Stimulated activated CD4-positive, alpha-beta T cell treated with anti-CD3 and anti-CD28 coated beads, Interleukin-12 subunit alpha, Interleukin-12 subunit beta, amount 100 ng/mL, for 4 hours (primary cell): ENCODE measurements around the gene RBPJ.
"Not testable (repeated sequence)": the region's sequence is repeated elsewhere in the genome, so short reads cannot be mapped to it uniquely, and the experiment has no call there.

ENCODE experiments used
- DNase-seq: peaks from one replicate; pipeline ENCODE4 v3.0.0-alpha.2; 2020

Gene RBPJ

DNA sequence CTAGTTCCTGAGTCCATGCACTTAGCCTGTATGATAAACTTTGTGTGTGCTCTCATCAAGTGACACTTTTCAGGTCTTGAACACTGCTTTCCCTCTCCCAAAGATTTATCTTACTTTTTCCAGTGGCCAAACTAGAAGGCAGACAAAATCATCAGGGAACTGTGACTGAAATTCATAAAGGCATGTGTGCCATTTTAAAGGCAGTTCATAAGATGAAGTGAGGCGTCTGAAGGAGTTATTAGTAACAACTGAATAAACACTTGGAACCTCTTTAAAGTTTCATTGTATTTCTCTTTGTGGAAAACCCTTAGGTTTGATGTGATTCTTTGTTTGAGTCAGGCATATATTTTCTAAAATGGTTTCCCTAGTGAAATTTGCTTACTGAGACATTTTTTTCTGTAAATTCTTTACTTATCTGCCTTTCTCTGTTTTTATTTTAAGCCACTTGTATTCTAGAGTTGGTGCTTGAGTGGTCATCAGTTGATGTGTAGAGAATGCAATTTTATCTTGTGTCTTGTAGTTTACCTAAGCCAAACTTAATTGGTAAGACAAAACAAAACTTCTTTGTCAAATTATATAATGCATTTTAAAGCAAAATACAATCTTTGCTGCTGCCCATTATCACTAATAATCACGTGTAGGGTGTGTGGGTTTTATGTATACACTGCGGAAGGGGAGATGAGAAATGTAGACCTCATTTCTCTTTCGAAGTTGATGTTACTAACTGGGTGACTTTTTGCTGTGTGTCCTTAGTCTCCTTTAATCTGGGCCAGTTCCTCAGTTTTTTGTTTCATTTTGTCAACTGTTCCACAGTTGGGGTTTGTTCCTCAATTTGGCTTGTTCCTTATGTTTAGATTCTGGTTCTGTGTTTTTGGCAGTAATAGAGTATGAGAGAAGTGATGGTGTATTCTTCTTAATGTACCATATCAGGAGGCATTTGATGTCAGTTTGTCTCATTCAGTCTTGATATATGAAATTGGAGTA lies 56.8 kb downstream of the RBPJ start:
- no peak for DNase-seq

- no peak for DNase-seq
Measured at GRCh38 chr4:26379837-26380236, 59.0 kb downstream of the RBPJ start.

DNA sequence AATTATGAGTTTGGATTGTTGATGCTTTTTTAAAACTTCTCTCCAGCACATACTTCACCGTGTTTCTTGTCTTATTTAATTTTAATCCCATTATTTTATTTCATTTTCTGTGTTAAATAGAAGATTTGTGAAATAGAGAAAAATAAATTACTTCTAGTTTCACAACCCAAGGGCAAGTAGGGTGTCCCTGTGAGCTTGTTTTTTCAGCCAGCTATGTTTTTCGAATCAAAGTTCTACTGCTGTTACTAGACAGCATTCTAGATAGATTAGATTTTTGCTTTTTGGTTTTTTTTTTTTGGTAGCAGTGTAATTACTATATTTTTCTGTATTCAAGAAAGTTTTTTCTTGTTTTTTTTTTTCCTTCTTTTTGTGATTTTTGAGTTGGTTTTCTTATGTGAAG lies 59.9 kb downstream of the RBPJ start:
- DNase-seq = no peak

- no peak for DNase-seq
Measured at GRCh38 chr4:26384380-26385057, 63.7 kb downstream of the RBPJ start.

DNA sequence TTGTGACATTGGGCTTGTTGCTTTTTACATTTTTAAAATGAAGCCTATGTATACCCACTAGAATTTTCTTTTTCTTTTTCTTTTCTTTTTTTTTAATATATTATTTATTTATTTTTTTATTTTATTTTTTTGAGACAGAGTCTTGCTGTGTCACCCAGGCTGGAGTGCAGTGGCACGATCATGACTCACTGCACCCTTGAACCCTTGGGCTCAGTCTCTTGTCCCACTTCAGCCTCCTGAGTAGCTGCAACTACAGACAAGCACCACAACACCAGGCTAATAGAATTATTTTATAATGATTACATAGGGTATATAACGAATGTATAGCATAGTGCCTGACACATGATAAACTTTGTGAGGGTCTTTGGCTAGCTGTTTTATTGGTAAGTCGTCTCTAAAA lies 64.9 kb downstream of the RBPJ start:
- DNase-seq = no peak

DNA sequence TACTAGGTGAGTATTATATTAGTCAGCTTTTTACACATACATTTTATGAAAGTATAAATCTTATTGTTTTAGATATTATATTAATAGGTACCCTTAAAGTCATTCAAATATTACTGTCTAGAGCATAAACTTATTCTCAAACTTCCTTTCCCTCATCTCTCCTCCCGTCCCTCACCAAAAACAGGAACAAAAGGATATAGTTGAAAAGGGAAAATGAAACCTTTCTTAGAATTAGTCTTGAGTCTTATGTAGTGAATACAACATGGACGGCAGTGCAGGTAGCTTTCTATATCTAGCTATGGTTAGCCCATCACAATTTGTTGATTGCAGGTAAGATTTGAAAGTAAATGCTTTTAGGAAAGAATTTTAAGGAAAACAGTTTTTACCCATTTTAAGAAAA lies 65.6 kb downstream of the RBPJ start:
- no peak for DNase-seq

- DNase-seq = no peak
Measured at GRCh38 chr4:26388671-26389070, 67.9 kb downstream of the RBPJ start.

DNA sequence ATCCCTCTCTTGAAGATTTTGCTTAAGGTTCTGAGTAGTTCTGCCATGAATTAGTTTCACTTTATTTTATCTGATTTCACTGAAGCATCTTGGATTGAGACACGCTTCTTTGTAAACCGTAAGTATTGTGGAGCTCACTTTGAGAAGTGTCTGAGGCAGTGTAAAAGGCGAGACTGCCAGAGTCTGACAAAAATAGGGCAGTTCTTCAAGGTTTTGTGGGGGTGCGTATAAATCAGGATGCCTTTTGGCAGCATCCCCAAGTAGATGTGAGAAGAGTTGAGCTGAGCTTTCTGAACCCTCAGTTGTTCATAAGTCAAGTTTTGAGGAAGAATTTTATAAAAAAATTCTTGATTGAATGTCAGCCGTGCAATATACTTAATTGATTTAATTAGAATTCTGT lies 76.3 kb downstream of the RBPJ start:
- DNase-seq = no peak

DNA sequence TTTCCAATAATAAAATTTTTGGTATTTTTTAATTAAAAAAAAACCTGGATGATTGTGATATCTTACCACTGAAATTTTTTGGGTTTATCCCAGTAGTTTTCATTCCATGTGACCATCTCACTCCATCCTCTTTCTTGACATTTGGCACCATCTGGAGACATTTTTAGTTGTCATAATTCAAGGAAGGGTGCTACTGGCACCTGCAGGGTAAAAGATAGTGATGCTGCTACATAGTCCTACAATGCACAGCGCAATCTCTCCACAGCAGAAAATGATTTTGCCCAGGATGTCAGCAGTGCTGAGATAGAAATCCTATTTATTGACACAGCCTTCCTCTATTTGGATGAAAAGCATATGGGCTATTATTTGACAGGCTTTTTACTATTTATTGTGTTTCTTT lies 79.3 kb downstream of the RBPJ start:
- DNase-seq = no peak

GRCh38 chr4:26402017-26402416 lies 81.2 kb downstream of the RBPJ start:
- DNase-seq = not testable (repeated sequence)

DNA sequence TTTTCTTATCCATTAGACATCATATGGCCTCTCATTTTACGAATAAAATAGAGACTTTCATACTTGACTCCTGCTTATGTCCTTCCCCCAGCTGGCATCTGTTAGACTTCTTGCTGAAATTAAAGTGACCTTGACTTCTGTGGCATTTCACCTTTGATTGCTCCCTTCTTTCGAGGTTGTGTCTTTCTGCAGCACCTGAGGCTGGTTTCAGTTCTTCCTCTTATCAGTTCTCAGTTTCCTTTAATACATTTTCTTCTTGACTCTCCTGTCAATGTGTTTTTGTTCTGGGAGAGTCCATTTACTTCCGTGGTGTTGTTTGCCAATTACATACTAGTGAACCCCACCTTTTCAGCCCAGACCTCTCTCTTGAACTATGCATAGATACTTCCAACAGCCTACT lies 81.6 kb downstream of the RBPJ start:
- no peak for DNase-seq

DNA sequence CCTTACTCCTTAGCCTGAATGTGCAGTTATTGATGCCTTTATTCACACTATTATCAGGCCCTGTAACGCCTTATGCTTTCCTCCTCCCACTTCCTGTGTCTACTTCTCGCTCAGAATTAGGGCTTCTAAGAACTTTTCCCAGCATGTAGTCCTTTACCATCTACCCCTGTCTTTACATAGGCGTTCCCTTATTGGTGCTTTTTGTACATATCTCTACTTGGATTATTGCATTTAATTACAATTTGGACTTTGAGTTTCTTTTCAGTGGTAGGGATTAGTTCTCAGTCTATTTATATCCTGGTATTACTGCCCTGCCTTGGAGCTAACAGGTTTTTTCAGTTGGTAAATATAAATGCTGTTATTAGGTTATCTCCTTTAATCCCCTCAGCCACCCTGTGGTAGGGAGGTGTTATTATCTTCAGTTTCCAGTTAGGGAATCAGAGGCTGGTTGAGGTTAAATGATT lies 84.0 kb downstream of the RBPJ start:
- no peak for DNase-seq

- DNase-seq = no peak
Measured at GRCh38 chr4:26406346-26406975, 85.6 kb downstream of the RBPJ start.

DNA sequence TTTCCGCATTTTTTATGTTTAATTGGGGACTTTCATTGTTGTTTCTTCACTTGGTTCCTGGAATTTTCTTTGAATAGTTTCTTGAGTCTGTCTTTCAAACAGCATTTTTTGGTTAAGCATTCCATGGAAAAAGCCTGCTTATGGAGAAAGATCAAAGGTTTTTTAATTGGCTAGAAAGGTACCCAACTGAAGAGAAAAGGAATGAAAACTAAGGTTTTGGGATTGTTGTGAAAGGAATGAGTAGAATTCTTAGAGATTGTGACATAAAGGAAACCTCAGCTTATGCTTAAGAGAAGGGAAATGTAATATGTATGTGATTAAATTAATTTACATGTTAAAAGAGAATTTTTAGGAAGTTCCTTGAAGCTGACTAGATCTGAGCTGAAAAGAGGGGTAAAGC lies 86.7 kb downstream of the RBPJ start:
- no peak for DNase-seq

DNA sequence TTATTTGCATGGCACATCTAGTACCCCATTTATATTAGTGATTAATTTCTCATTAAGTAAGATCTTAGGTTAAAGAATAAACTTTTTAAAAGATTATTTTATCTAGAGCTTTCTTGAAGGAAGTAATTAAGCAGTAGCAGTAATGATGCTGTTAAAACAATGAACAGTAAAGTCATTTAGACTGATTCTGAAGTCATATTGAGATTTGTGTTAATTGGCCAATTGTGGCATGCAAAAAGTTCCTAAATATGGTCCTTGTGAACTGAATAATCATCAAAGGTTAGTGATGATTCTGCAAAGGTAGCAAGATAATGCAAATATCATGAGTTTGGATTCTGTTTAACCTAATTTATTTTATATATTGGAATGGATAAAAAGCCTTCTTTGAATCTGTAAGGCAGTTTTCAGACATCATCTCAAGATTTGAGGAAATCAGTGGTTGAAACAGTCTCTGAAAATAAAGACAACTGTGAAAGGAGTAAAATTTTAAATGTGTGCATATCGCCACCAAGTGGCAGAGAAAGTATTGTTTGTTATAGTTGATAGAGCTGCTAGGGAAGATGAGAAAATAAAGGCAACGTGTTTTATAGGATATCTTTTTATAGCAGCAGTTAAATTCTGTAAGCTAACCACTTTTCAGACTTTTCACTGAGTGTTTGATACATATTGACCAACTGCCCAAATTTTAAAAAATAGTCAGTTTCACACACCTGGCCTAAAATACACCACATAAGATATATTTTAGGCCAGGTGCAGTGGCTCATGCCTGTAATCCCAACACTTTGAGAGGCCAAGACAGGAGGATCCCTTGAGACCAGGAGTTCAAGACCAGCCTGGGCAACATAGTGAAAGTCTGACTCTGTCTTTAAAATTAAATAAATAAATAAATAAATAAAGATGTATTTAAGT lies 89.8 kb downstream of the RBPJ start:
- no peak for DNase-seq

DNA sequence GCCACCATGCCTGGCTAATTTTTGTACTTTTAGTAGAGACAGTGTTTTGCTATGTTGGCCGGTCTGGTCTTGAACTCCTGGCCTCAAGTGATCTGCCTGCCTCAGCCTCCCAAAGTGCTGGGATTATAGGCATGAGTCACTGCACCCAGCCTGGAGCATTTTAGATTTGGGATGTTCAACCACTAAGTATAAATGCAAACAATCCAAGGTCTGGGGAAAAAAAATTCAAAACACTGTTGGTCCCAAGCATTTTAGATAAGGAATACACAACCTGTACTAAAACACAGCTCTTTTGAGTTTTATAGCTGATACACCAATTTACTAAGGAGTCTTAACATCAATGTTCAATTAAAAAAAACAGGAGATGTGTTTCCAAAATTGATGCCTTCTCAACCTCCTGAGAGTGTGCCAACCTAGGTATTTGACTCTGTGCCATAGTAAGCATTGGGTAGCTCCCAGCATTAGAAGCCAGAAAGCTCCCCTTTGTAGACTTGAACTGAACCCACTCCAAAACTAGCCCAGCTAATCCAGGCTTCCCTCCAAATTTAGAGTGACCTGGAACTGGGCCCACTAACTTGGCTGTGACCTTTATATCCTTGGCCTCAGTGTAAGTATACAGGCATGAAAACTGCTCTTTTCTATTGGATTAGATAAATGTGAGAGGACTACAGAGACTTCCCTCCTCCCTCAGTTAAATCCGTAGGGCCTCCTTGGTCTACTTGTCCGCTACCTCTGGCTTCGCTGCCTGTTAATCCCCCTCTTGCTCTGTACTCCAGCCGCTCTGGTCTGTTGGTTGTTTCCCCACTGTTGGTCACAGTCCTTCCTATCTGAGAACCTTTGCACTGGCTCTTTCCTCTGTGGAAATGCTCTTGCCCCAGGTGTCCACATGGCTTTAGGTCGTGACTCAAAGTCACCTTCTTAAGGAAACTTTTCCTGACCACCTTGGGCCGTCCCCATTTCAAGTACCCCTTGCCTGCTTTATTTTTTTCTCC lies 91.9 kb downstream of the RBPJ start:
- no peak for DNase-seq

GRCh38 chr4:26413582-26413981 lies 92.8 kb downstream of the RBPJ start:
- no peak for DNase-seq

DNA sequence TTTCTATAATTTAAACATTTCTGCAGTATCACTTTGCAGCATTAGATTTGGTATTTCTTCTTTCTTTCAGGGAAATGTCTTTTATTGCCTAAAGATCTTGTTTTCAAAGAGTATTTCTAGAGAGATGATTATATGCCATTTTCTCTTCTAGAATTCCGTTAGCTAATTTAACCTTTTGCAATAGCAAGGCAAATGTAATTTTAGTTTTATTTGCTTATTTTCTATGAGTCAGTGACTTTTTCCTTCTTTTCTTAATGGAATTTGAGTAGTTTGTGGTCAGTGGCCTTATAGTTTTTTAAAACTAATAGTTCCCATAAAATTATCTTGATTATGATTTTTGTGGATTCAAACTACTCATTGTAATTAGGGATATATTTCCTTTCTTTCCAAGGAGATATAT lies 97.3 kb downstream of the RBPJ start:
- DNase-seq = no peak

GRCh38 chr4:26418850-26419249 lies 98.0 kb downstream of the RBPJ start:
- no peak for DNase-seq

- no peak for DNase-seq
Measured at GRCh38 chr4:26420438-26420837, 99.6 kb downstream of the RBPJ start.

GRCh38 chr4:26420913-26421312 lies 100.1 kb downstream of the RBPJ start:
- no peak for DNase-seq
